HG03378 (cell line): ENCODE data around the gene RAD9A.
"Not testable (repeated sequence)": the region's sequence is repeated elsewhere in the genome, so short reads cannot be mapped to it uniquely, and the experiment has no call there.

Experiments used
- ATAC-seq: cut with Tn5 transposase; IDR thresholded peaks from one replicate; pipeline ENCODE4 v1.9.1; 2021; ENCODE audit warnings: mild to moderate bottlenecking, moderate library complexity; ENCODE audit not compliant: unreplicated experiment

The RAD9A gene

GRCh38 chr11:67422891-67423290 is 31.1 kb downstream of the RAD9A start:
- no peak for ATAC-seq

GRCh38 chr11:67423466-67423865 is 31.7 kb downstream of the RAD9A start:
- ATAC-seq: no peak

- no peak for ATAC-seq
Measured at GRCh38 chr11:67423891-67424613, 32.3 kb downstream of the RAD9A start.

- ATAC-seq: not testable (repeated sequence)
Measured at GRCh38 chr11:67427364-67427859, 35.6 kb downstream of the RAD9A start.

DNA sequence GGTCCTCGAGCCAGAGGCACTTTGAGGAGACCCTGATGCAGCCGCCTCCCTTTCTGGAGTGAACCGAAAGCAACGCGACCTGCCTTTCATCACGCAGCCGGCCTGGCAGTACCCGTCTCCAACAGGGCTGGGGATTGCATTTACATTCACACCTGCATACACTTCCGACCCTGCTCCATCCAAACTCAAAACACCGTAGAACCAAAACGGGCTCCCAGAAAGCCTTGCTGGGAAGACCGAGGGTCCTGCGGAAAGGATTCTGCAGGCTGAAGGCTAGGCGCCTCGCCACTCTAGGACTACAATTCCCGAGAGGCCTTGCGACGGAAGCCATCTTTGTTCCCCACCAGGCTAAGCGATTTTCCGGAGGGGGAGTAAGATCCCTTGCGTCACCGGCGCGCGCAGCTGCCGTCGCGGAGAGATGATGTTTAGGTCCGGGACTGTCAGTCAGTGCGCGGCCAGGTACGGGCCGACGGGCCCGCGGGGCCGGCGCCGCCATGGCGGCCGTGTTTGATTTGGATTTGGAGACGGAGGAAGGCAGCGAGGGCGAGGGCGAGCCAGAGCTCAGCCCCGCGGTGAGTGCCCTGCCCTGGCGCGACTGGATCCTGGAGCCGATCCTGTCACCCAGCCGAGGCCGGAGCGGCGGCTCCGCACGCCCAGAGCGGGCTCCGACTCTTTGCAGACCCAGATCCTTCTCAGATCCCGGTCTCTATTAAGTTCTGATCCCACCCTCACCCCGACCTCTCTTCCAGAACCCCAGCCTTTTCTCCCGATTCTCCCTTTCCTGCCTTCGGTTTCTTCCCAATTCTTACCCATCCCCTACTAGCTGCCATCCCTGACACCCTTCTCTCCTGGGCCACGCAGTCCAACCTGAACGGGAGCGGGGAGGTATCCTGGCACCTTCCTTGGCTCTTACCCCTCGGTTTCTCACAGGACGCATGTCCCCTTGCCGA is 36.5 kb downstream of the RAD9A start, which contains the start of gene RPS6KB2:
RPS6KB2 (plus strand) TSS at position 443 of the 950 bp plus-strand sequence; CDS start at position 495, 52 bp downstream.
- ATAC-seq: peak; percentile 72

DNA sequence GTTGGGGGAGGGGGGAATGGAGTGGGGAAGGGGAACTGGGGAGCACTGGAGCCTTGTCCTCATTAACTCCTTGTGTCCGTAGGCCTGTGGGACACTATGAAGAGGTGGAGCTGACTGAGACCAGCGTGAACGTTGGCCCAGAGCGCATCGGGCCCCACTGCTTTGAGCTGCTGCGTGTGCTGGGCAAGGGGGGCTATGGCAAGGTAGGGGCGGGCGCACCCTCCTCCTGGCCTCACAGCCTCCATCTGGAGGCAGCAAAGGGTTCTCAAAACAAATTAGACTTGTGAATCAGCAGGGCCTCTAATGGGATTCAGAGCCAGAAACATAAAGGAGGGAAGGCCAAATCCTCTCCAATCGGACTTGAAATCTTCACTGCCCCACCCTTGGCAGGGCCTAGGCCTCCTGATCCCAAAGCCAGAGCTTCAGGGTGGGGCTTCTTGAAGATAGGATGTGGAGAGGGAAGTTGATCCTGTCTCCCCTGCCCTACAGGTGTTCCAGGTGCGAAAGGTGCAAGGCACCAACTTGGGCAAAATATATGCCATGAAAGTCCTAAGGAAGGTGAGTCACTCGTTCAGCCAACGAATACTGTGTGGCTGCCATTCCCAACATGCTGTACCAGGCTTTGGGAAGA is 37.4 kb downstream of the RAD9A start:
- ATAC-seq: no peak

DNA sequence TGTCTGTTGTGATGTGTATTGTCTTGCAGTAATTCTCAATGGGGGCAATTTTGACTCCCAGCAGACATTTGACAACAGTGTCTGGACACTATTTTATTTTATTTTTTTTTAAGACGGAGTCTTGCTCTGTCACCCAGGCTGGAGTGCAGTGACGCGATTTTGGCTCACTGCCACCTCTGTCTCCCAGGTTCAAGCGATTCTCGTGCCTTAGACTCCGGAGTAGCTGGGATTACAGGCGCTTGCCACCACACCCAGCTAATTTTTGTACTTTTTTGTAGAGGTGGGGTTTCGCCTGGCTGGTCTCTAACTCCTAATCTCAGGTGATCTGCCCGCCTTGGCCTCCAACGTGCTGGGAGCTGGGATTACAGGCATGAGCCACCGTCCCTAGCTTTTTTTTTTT is 37.9 kb downstream of the RAD9A start:
- ATAC-seq: no peak

- no peak for ATAC-seq
Measured at GRCh38 chr11:67431346-67432249, 39.8 kb downstream of the RAD9A start.

DNA sequence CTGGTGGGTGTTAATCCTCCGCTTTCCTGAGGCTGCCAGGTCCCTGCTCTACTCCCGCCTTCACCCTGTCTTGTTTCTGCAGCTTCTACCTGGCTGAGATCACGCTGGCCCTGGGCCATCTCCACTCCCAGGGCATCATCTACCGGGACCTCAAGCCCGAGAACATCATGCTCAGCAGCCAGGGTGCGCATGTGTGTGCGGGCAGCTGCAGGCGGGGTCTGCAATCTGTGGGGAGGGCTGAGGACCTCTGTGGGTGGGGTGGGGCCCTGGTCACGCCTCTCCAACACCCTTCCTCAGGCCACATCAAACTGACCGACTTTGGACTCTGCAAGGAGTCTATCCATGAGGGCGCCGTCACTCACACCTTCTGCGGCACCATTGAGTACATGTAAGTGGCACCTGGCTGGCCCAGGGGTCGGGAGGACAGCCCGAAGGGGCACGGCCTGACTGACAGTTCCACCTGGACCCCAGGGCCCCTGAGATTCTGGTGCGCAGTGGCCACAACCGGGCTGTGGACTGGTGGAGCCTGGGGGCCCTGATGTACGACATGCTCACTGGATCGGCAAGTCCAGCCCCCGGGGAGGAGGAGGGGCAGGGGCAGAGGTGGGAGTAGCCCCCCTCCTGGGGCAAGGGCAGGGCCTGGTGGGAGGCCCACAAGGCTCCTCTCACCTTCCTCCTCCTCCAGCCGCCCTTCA is 41.0 kb downstream of the RAD9A start:
- ATAC-seq: no peak

DNA sequence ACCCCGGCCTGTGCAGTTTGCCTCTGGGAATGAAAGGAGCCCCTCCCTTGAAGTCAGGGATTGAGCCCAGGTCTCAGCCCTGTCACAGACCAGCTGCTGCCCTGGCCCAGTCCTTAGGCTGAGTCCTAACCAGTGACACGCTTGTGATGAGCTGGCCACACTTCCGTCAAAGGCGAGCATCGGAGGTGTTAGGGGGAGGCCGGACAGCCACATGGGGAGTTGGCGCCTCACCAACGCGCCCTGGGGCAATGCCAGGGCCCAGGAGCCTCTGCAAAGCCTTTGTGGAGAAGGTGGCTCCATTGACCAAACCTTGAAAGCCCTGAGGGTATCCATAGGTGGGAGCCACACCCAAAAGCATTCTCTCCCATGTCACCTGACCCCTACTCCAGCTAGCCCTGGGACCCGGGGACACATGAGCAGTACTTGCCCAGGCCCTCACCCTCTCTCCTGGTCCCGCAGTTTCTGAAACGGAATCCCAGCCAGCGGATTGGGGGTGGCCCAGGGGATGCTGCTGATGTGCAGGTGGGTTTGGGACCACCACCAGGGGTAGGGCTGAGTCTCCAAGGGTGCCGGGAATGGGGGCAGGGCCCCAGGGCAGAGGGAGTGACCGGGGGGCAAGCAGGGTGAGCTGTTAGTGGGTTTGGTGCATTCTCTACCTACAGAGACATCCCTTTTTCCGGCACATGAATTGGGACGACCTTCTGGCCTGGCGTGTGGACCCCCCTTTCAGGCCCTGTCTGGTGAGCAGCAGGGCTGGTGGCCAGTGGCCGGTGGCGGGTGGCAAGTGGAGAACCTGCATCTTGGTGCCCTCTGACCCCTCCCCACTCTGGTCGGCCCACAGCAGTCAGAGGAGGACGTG is 42.0 kb downstream of the RAD9A start:
- no peak for ATAC-seq

DNA sequence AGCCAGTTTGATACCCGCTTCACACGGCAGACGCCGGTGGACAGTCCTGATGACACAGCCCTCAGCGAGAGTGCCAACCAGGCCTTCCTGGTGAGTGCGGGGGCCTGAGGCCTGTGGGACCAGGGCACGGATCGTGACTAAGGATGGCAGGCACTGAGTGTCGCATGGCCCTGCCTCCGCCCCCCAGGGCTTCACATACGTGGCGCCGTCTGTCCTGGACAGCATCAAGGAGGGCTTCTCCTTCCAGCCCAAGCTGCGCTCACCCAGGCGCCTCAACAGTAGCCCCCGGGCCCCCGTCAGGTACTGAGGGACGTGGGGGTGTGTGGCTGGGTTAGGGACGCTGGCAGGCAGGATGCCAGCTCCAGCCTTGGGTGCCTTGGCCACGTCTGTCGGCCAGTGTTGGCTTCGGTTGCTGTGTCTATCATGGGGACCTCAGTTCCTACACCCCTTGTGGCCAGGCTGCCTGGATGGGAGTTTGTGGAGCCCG is 42.7 kb downstream of the RAD9A start:
- no peak for ATAC-seq

DNA sequence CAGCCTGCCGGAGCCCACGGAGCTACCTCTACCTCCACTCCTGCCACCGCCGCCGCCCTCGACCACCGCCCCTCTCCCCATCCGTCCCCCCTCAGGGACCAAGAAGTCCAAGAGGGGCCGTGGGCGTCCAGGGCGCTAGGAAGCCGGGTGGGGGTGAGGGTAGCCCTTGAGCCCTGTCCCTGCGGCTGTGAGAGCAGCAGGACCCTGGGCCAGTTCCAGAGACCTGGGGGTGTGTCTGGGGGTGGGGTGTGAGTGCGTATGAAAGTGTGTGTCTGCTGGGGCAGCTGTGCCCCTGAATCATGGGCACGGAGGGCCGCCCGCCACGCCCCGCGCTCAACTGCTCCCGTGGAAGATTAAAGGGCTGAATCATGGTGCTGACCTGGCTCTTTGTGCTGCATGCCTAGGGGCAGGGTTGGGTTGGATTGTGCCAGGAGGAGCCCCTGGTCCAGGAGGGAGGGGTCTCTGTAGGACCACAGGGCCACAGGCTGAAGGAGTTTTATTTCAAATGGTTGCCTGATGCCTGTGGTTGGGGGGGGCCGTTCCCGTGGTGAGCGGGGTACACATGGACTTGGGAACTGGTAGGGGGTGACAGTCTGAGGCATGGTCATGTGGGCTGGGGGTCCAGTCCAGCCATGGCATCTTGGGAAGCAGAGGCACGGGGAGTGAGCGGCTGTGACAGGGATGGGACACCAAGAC is 43.4 kb downstream of the RAD9A start:
- no peak for ATAC-seq

- ATAC-seq: no peak
Measured at GRCh38 chr11:67435727-67436458, 44.1 kb downstream of the RAD9A start.

GRCh38 chr11:67436459-67437081 is 44.8 kb downstream of the RAD9A start:
- no peak for ATAC-seq

GRCh38 chr11:67437082-67437808 is 45.5 kb downstream of the RAD9A start, which contains the start of gene PTPRCAP:
Gene PTPRCAP (minus strand): TSS chr11:67437682. CDS start chr11:67437619, 63 bp downstream.
- ATAC-seq: no peak

DNA sequence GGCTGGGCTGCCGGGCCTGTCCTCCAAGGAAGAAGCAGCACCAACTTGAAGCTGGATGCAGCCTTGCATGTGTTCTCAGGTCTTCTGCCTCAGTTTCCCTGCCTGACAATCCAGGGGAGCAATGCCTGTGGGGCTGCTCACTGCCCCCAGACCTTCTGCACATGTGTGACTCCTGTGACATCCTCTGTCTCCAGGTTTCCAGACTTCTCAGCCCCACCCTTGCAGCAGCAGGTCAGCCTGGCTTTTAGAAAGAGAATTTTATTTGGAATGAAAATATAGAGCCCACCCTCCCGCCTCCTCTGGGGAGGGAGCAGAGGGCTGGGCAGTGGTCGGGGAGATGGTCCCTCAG is 46.0 kb downstream of the RAD9A start:
- ATAC-seq: no peak
